Neural progenitor cell (in vitro differentiated cells): ENCODE data around the gene PATZ1. TPM values are rescaled to one million over a fixed set of nuclear protein-coding genes. Genes with fewer than 3 reads are reported as not detected.
"Not testable (repeated sequence)": the region's sequence is repeated elsewhere in the genome, so short reads cannot be mapped to it uniquely, and the experiment has no call there.

Source experiments
- DNase-seq: peaks from one replicate; pipeline ENCODE4 v3.0.0-alpha.2; 2016; ENCODE audit warnings: low spot score
- H2AFZ ChIP-seq: fragments of 200-600 bp; sonication (generic); replicated peaks from 2 replicates; pipeline ENCODE4 v1.6.1; 2016; ENCODE audit warnings: antibody characterized with exemption
- H3F3A ChIP-seq: fragments of 200-600 bp; sonication (generic); 2 replicates; pipeline ENCODE4 v1.6.1; 2016; ENCODE audit warnings: antibody characterized with exemption, low read depth
- H3K27ac ChIP-seq: fragments of 200-600 bp; sonication (generic); 2 replicates; pipeline ENCODE4 v1.5.1; 2016; ENCODE audit warnings: mild to moderate bottlenecking
- H3K27me3 ChIP-seq: fragments of 200-600 bp; sonication (generic); 2 replicates; pipeline ENCODE4 v1.6.1; 2016; ENCODE audit warnings: mild to moderate bottlenecking, moderate library complexity
- H3K36me3 ChIP-seq: fragments of 200-600 bp; sonication (generic); 2 replicates; pipeline ENCODE4 v1.5.1; 2016
- H3K4me1 ChIP-seq: fragments of 200-600 bp; sonication (generic); 2 replicates; pipeline ENCODE4 v1.6.1; 2016; ENCODE audit warnings: mixed run types
- H3K4me2 ChIP-seq: fragments of 200-600 bp; sonication (generic); 2 replicates; pipeline ENCODE4 v1.6.1; 2016
- H3K4me3 ChIP-seq: fragments of 200-600 bp; sonication (generic); 2 replicates; pipeline ENCODE4 v1.5.1; 2016
- H3K79me2 ChIP-seq: fragments of 200-600 bp; sonication (generic); 2 replicates; pipeline ENCODE4 v1.6.1; 2016; ENCODE audit warnings: low read depth
- H3K9ac ChIP-seq: fragments of 200-600 bp; sonication (generic); 2 replicates; pipeline ENCODE4 v1.6.1; 2016
- H3K9me3 ChIP-seq: fragments of 200-600 bp; sonication (generic); 2 replicates; pipeline ENCODE4 v1.5.1; 2016; ENCODE audit warnings: low read depth
- H4K20me1 ChIP-seq: fragments of 200-600 bp; sonication (generic); 2 replicates; pipeline ENCODE4 v1.6.1; 2016; ENCODE audit warnings: low read depth
- H3K27ac Mint-ChIP-seq: 3 replicates; pipeline ENCODE4 v1.8.0; 2021; ENCODE audit warnings: mixed read lengths
- H3K27me3 Mint-ChIP-seq: 2 replicates; pipeline ENCODE4 v1.8.0; 2022; ENCODE audit warnings: low read depth, mild to moderate bottlenecking, inconsistent platforms, moderate library complexity, mixed read lengths; ENCODE audit not compliant: insufficient read depth
- H3K36me3 Mint-ChIP-seq: 3 replicates; pipeline ENCODE4 v1.8.0; 2021; ENCODE audit warnings: mixed read lengths
- H3K4me1 Mint-ChIP-seq: 3 replicates; pipeline ENCODE4 v1.8.0; 2021; ENCODE audit warnings: mixed read lengths
- H3K4me3 Mint-ChIP-seq: 3 replicates; pipeline ENCODE4 v1.8.0; 2021; ENCODE audit warnings: mild to moderate bottlenecking, moderate library complexity, mixed read lengths
- H3K9me3 Mint-ChIP-seq: 3 replicates; pipeline ENCODE4 v1.8.0; 2020; ENCODE audit warnings: mixed read lengths
- CTCF ChIP-seq: fragments of 200-600 bp; sonication (generic); IDR thresholded peaks from 2 replicates; pipeline ENCODE4 v1.5.1; 2017; ENCODE audit warnings: antibody characterized with exemption, mild to moderate bottlenecking
- EZH2 ChIP-seq: fragments of 200-600 bp; sonication (generic); IDR thresholded peaks from 2 replicates; pipeline ENCODE4 v1.6.1; 2017; ENCODE audit warnings: antibody characterized with exemption, mild to moderate bottlenecking, moderate library complexity
- EZH2phosphoT487 ChIP-seq: fragments of 200-600 bp; sonication (generic); IDR thresholded peaks from 2 replicates; pipeline ENCODE4 v1.6.1; 2017; ENCODE audit warnings: antibody characterized with exemption
- total RNA-seq: library from RNA; depleted of rRNA; stranded (reverse); fragments of >200 nt; gene quantifications from 2 replicates; pipeline ENCODE4 v1.2.3, GENCODE V29; 2015; ENCODE audit warnings: low replicate concordance

PATZ1 gene
- total RNA-seq, 1 donor from 2014 or later = 28.6 TPM

GRCh38 chr22:31323578-31324550, 22.3 kb downstream of the PATZ1 start:
- Mint-ChIP-seq H3K9me3 (no peaks in the 10 kb centered on the region), H3K4me1 (no peaks in the 10 kb centered on the region), H3K4me3 (no peak overlapping the region), H3K36me3 (peaks cover 32% of the 10 kb centered on the region), H3K27me3 (peaks cover 3% of the 10 kb centered on the region), H3K27ac (peak overlapping the region; percentile 17)
- no peaks in the 10 kb centered on the region for H3K9me3 ChIP-seq
- no peak overlapping the region for H2AFZ ChIP-seq
- H3K9ac ChIP-seq = no peak overlapping the region
- no peaks in the 10 kb centered on the region for H3K27me3 ChIP-seq
- no peaks in the 10 kb centered on the region for H3K4me1 ChIP-seq
- DNase-seq = no peak
- H3K4me2 ChIP-seq = no peak overlapping the region
- peaks cover 15% of the 10 kb centered on the region for H4K20me1 ChIP-seq
- no peaks in the 10 kb centered on the region for H3K36me3 ChIP-seq
- no peak for TF ChIP-seq EZH2phosphoT487
- TF ChIP-seq EZH2 = no peak
- no peak for TF ChIP-seq CTCF
- H3F3A ChIP-seq = peaks cover 3% of the 10 kb centered on the region
- H3K27ac ChIP-seq = no peak overlapping the region
- no peaks in the 10 kb centered on the region for H3K79me2 ChIP-seq
- H3K4me3 ChIP-seq = no peak overlapping the region

DNA sequence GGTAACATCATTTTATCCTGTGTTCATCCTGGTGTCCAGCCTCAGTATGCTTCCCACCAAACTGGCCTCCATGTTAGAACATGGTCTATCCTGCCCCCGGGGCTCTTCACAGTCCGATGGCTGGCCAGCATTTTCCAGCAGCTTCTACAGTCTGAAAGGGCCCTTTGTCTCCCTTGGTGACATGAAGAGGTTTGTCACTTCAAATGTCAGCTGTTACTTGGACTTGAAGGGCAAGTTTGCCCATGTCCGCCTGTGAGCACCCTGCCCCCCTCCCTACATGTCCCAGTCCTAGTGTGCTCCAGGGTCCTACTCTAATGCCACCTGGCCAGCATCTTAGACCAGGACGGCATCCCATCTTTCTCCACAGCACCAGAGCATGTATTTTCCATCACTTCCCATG, 24.7 kb downstream of the PATZ1 start:
- H3K9me3 Mint-ChIP-seq = no peaks in the 10 kb centered on the region
- no peak for DNase-seq
- no peaks in the 10 kb centered on the region for H3K4me1 Mint-ChIP-seq
- Histone ChIP-seq H3K9ac (no peak overlapping the region), H3K4me1 (no peaks in the 10 kb centered on the region), H3K9me3 (no peaks in the 10 kb centered on the region), H3K36me3 (no peaks in the 10 kb centered on the region), H3F3A (peaks cover 3% of the 10 kb centered on the region), H3K79me2 (no peaks in the 10 kb centered on the region), H3K4me3 (no peak overlapping the region), H2AFZ (no peak overlapping the region), H3K27ac (no peak overlapping the region), H3K4me2 (no peak overlapping the region), H4K20me1 (peaks cover 10% of the 10 kb centered on the region), H3K27me3 (no peaks in the 10 kb centered on the region)
- peaks cover 3% of the 10 kb centered on the region for H3K27me3 Mint-ChIP-seq
- peaks cover 18% of the 10 kb centered on the region for H3K36me3 Mint-ChIP-seq
- H3K4me3 Mint-ChIP-seq = no peak overlapping the region
- no peak for TF ChIP-seq CTCF
- TF ChIP-seq EZH2phosphoT487 = no peak
- no peak for TF ChIP-seq EZH2
- H3K27ac Mint-ChIP-seq = no peak overlapping the region

- not testable (repeated sequence) for H3K4me3 ChIP-seq, H3K4me1 ChIP-seq, H3K9ac ChIP-seq, H3K4me1 Mint-ChIP-seq, H3K36me3 Mint-ChIP-seq, H3K27ac Mint-ChIP-seq, H3K79me2 ChIP-seq, H3K4me2 ChIP-seq, H2AFZ ChIP-seq, H3F3A ChIP-seq, H4K20me1 ChIP-seq, H3K9me3 Mint-ChIP-seq, DNase-seq, H3K36me3 ChIP-seq, H3K27me3 Mint-ChIP-seq, H3K9me3 ChIP-seq, H3K27me3 ChIP-seq, H3K4me3 Mint-ChIP-seq, H3K27ac ChIP-seq
Observed at GRCh38 chr22:31314220-31314619, 31.9 kb downstream of the PATZ1 start.
